ENCODE results near the gene TACC3.

TACC3 gene

DNA sequence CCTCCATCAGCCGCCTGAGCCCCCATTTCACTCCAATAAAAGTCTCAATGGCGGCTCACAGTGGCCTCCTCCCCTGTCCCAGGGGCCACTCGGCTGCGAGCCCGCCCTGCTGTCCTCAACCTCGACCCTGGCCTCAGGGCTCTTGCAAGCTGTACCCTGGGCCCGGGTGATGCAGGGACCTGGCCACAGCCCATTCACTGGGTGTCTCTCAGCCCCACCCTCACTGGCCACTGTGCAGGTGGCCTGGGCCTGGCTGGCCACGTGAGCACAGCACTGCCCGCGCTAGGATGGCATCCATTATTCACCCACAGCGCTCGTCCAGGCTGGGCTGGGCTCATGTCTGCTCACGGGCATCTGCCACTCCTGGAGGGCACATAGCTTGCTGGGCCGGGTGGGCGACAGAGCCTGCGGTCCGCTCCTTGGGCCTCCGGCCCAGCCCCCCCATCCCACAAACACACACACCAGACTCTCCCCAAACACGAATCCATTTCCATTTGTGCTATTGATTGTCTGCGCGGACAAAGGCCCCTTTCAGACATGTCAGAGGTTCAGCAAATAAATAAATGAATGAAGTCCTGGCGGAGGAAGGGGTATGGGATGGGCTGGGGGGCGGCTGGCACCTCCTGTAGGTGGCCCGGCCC, 55.3 kb downstream of the TACC3 start:
- no peak for DNase-seq (ENCODE audit: low read depth)

GRCh38 chr4:1777822-1778641, 56.7 kb downstream of the TACC3 start:
- DNase-seq (ENCODE audit: low read depth), result no peak

DNA sequence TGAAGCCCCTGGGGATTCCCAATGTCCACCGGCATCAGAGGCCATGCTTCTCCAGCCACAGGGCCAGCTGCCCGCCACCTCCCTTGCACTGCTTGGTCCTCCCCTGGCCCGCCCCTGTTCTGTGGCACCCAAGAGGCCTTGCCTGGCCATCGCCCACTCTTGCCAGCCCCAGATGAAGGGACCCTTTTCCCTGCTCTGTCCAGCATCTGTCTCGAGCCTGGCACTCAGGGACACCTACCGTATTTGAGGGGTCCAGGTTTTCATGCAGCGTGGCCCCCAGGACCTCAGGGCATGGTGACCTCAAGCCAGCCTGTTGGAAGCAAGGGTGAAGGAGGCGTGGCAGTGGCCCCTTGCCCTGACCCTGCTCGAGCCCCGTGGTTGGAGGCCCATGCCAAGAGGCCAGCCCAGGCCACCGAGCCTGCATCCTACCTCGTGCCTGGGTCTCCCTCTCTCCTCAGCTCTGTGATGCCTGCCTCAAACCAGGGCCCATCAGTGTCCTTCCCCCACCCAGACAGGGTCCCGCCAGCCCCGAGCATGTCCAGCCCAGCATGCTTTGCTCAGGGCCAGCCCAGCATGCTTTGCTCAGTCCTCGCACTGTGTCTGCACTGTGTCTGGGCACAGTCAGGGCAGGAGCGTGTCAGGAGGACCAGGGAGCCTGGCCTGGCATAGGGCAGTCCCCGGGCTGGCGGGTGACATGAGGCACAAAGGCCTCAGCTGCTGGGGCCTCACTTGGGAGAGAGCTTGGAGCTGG, 57.5 kb downstream of the TACC3 start:
- no peak for DNase-seq (ENCODE audit: low read depth)

- DNase-seq (ENCODE audit: low read depth), result no peak
Measured at GRCh38 chr4:1779588-1780382, 58.5 kb downstream of the TACC3 start.

DNA sequence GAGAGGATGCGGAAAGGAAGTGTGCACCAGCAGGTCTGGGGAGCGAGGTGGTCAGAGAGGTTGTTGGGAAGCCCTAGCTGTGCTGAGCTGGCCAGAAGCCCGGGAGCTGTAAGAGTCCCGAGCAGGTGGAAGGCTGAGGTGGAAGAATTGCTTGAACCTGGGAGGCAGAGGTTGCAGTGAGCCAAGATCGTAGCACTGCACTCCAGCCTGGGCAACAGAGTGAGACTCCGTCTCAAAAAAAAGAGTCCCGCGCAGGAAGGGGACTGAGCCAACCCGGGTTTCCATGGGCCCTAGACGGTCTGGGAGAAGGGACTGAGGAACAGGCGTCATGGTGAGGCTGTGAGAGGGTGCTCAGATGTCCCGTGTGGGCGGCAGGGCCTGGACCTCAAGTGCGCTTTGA, 59.1 kb downstream of the TACC3 start:
- DNase-seq (ENCODE audit: low read depth), result no peak

DNA sequence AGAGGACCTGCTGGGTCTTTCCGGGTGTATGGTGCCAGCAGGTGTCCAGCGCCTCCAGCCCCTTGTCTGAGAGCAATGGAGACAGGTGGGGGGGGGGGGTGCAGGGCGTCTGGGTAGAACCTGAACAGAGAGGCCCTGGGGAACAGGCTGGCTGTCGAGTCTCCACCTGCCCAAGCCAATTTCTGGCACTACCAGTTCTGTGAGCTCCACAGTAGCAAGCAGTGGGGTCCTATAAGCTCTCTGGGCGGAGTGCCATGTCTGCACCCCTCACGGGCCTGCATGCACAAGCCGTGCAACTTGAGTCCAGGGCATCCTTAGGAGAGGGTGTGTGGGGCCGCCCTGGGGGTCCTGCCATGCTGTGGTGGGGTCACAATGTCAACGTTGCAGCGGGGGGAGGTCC, 61.7 kb downstream of the TACC3 start:
- no peak for DNase-seq (ENCODE audit: low read depth)

DNA sequence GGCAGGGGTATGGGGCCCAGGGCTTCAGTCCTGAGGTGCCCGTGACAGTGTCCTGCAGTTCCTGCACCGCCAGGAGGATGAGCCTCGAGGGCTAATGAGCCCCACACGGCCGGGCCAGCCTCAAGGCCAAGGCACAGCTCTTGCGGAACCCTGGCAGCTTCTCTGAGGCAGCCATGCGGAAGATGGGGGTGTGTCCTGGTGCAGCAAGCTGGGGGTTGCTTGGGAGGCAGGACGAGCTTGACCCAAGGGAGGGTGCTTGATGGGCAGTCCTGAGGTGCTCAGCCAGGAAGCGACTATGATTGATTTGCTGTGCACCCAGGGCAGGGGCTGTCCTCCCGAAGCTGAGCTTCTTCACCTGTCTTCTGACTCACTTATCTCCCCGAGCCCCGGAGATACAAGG, 62.6 kb downstream of the TACC3 start:
- DNase-seq (ENCODE audit: low read depth), result no peak

DNA sequence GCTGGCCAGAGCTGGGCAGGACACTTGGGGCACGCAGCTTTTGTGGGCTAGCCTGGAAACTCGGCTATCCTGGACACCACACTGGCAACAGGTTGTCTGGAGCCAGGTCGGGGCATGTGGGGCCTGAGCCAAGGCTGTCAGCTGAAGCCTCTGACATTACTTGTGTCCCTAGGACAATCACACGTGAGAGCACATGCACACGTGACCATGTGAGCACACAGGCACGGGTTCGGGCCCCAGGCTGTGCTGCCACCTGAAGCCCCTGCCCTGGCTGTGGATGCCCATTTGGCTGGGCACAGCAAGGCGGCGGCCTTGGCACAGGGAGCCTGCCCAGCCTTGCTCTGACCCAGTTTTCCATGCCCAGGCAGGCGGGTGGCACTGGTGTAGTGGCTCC, 63.1 kb downstream of the TACC3 start:
- DNase-seq (ENCODE audit: low read depth), result no peak

DNA sequence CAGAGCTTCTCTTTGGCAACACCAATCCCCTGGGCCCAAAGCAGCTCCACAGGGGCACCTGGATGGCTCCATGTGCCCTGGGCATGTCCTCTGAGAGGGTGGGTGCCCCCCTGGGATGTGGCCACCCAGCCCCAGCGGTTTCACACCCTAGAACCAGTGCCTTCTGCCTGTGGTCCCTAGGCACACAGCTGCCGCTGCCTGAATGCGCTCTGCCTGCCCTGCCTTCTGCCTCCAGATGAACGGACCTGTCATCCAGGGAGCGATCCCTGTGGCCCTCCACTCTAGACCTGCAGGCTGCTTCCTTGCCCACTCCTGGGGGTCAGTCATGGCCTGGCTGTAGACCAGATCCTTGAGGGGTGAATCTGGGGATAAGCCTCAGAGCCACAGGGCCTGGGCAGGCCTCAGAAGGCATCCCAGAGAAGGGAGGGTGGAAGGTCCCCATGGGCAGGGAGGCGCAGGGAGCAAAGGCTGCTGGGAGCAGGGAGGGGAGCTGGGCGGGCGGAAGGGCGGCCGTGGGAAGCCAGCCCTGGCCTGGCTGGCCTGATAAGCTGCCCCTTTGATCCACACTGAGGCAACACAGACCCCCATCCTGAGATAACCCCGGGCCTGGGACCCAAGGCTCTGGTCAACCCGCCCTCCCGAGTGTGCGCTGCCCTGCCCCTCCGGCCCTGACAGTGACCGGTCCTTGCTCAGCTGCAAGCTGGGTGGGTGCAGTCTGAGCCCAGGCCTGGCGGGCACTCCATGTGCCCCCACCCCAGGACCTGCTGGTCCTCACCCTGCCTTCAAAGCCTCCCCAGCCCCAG, 63.7 kb downstream of the TACC3 start:
- no peak for DNase-seq (ENCODE audit: low read depth)

- DNase-seq (ENCODE audit: low read depth), result no peak
Measured at GRCh38 chr4:1785592-1785991, 64.3 kb downstream of the TACC3 start.

DNA sequence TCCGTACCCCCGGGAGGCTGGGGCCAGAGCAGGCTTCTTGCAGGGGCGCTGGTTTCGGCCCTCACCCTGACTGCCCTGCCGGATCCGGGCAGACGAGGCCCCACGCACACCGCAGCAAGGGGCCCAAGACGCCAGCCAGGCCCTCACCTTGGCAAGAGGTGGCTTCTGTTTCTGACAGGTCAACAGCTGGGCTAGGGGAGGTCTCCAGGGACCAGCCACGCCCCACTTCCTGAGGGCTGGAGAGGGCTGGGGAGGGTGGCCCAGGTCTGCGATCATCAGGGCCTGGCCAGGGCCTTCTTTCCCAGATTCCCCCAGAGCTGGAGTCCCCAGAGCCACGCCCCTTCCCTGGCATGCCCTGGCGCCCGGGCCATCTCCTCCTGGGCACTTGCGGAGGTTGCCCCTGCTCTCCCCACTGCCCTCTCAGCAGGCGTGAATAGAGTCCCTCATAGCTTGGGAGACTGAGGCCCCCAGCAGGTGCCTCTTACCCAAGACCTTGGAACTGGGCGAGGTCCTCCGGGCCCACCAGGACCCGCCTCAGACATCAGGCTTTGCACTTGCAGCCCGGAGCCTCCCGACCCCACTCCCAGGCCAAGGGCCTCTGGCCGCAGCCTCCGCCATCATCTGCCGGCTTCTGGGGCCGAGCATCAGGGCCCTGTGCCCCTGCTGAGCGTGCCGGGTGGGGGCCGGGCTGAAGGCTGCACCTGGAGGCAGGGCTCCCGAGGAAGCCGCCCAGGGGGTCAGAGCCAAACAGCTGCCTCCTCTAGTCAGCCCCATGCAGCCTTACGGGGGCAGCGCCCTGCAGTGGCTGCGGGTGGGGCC, 65.4 kb downstream of the TACC3 start:
- no peak for DNase-seq (ENCODE audit: low read depth)

GRCh38 chr4:1787411-1788077, 66.2 kb downstream of the TACC3 start:
- DNase-seq (ENCODE audit: low read depth), result no peak

DNA sequence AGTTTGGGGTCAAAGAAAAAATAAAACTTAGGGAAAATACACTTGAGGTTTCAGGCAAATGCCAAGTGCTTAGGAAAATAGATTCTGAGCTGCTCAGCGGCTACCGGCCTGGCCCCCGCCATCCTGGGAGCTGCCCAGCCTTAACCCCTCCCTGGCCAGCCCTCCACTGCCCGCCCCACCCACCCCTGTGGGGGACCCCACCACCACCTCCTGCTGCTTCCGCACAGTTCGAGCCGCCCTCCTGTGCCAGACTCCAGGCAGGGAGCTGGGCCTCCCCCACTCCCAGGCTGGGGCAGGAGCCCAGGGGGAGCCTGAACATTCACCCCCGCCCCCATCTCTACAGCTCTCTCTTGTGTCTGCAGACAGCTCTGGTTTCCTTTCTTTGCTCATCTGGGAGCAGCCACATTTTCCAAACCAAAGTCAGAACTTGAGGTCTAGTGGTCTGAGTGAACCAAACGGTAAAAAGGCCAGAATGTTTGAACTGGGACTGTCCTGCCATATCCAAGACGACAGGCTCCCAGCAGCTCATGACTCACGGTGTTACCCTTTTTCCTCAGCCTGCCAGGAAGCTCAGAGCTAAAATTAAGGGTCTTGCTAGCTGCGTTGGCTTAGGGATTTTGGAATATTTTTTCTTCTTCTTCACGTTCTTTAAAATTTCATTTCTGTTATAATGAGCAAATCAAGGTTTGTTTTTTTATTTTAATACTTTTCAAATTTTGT, 67.1 kb downstream of the TACC3 start:
- no peak for DNase-seq (ENCODE audit: low read depth)

DNA sequence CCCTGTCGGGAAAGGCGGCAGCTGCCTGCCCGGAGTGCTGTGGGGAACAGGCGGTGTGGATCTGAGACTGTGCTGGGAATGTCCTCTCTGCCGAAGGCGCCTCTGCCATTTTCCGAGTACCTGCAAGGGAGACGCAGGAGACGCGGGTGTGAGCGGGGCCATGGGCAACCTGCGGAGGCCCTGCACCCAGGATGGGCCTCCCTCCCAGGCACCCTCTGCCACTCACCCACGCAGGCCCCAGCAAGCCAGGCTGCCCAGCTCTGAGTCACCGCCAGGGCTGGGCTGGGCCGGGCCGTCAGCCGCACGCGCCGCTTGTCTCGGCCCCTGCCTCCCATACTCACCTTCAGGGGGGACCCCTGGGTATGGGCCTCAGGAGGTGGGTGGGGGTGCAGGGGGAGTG, 68.2 kb downstream of the TACC3 start:
- DNase-seq (ENCODE audit: low read depth), result no peak

DNA sequence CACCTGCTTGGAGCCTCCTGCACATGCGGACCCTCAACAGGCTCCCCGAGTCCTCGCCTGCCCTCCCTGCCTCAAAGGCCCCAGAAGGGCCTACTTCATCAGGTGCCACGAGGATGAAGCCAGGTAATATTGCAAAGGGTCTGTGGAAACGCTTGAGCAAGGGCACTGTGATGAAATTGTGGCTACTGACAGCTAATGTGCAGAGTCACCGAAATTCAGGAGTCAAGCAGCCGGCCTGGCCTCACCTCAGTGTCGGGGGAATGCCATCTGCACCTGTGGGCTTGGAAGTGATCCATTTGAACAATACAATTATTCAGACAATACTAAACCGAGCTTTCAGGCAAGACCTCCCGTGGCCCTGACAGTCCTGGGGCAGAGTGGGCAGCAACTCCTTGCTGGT, 68.7 kb downstream of the TACC3 start:
- DNase-seq (ENCODE audit: low read depth), result no peak

- DNase-seq (ENCODE audit: low read depth), result no peak
Measured at GRCh38 chr4:1792158-1792831, 71.0 kb downstream of the TACC3 start.

GRCh38 chr4:1792832-1793495, 71.6 kb downstream of the TACC3 start, which contains the start of gene FGFR3:
Gene FGFR3 (plus strand): TSS chr4:1793293. CDS start chr4:1793935, 642 bp downstream.
- DNase-seq (ENCODE audit: low read depth), result peak; percentile 19

GRCh38 chr4:1793496-1793840, 72.1 kb downstream of the TACC3 start:
- DNase-seq (ENCODE audit: low read depth), result no peak

Data from stimulated activated CD8-positive, alpha-beta memory T cell treated with anti-CD3 and anti-CD28 coated beads, Interleukin-7, amount 100 ng/mL, for 24 hours (primary cell).